Measurements from ENCODE around the gene ATP8A1. TPM values are rescaled to one million over a fixed set of nuclear protein-coding genes. Genes with fewer than 3 reads are reported as not detected.
A peak's percentile ranks its signal among the peaks of the same experiment; 100 is the strongest.

Gene ATP8A1
- total RNA-seq, 2 experiments from 2014 or later, result 37.2 to 38.5 TPM

GRCh38 chr4:42596918-42597317, 60.0 kb downstream of the ATP8A1 start:
- DNase-seq (no peak), ATAC-seq (no peak)
- Mint-ChIP-seq H3K27ac (no peak overlapping the region), H3K36me3 (ENCODE audit: low read depth) (peaks cover 2% of the 10 kb centered on the region), H3K4me1 (ENCODE audit: low read depth) (no peaks in the 10 kb centered on the region), H3K4me3 (no peak overlapping the region), H3K9me3 (ENCODE audit: insufficient read depth) (no peaks in the 10 kb centered on the region), H3K27me3 (ENCODE audit: low read depth) (no peaks in the 10 kb centered on the region)
- CTCF ChIA-PET, result no interaction called here
- POLR2A ChIA-PET, result no interaction called here

- no peak overlapping the region for H3K27ac Mint-ChIP-seq
- H3K9me3 Mint-ChIP-seq (ENCODE audit: insufficient read depth), result no peaks in the 10 kb centered on the region
- no peaks in the 10 kb centered on the region for H3K27me3 Mint-ChIP-seq (ENCODE audit: low read depth)
- ATAC-seq, result no peak
- ChIA-PET CTCF (no interaction called here), POLR2A (no interaction called here)
- H3K4me1 Mint-ChIP-seq (ENCODE audit: low read depth), result no peaks in the 10 kb centered on the region
- DNase-seq, result no peak
- no peak overlapping the region for H3K4me3 Mint-ChIP-seq
- peaks cover 5% of the 10 kb centered on the region for H3K36me3 Mint-ChIP-seq (ENCODE audit: low read depth)
These were observed 62.0 kb downstream of the ATP8A1 start for GRCh38 chr4:42594888-42595287.

GRCh38 chr4:42588909-42589308, 68.0 kb downstream of the ATP8A1 start:
- ChIA-PET POLR2A (no interaction called here), CTCF (interaction anchor here (1.0 to 1.6 kb wide), 3 partner anchors 17 to 68 kb away, joined by 3 to 6 read pairs (median 3); partner anchors contain the start of gene ATP8A1)
- H3K4me1 Mint-ChIP-seq (ENCODE audit: low read depth), result no peaks in the 10 kb centered on the region
- no peak overlapping the region for H3K27ac Mint-ChIP-seq
- H3K9me3 Mint-ChIP-seq (ENCODE audit: insufficient read depth), result no peaks in the 10 kb centered on the region
- no peaks in the 10 kb centered on the region for H3K27me3 Mint-ChIP-seq (ENCODE audit: low read depth)
- DNase-seq (no peak), ATAC-seq (no peak)
- H3K4me3 Mint-ChIP-seq, result no peak overlapping the region
- peaks cover 18% of the 10 kb centered on the region for H3K36me3 Mint-ChIP-seq (ENCODE audit: low read depth)

- no peaks in the 10 kb centered on the region for H3K9me3 Mint-ChIP-seq (ENCODE audit: insufficient read depth)
- peaks cover 21% of the 10 kb centered on the region for H3K36me3 Mint-ChIP-seq (ENCODE audit: low read depth)
- ChIA-PET POLR2A (no interaction called here), CTCF (no interaction called here)
- no peaks in the 10 kb centered on the region for H3K27me3 Mint-ChIP-seq (ENCODE audit: low read depth)
- H3K27ac Mint-ChIP-seq, result no peak overlapping the region
- no peak overlapping the region for H3K4me3 Mint-ChIP-seq
- DNase-seq, result no peak
- no peak for ATAC-seq
- no peaks in the 10 kb centered on the region for H3K4me1 Mint-ChIP-seq (ENCODE audit: low read depth)
These were observed 70.1 kb downstream of the ATP8A1 start for GRCh38 chr4:42586775-42587174.

- DNase-seq (no peak), ATAC-seq (no peak)
- H3K27me3 Mint-ChIP-seq (ENCODE audit: low read depth), result no peaks in the 10 kb centered on the region
- POLR2A ChIA-PET, result no interaction called here
- peaks cover 2% of the 10 kb centered on the region for H3K4me1 Mint-ChIP-seq (ENCODE audit: low read depth)
- peaks cover 40% of the 10 kb centered on the region for H3K36me3 Mint-ChIP-seq (ENCODE audit: low read depth)
- no peaks in the 10 kb centered on the region for H3K9me3 Mint-ChIP-seq (ENCODE audit: insufficient read depth)
- no peak overlapping the region for H3K27ac Mint-ChIP-seq
- CTCF ChIA-PET, result interaction anchor here (1.0 to 1.1 kb wide), 2 partner anchors 8 to 11 kb away, joined by 4 to 5 read pairs; no protein-coding TSS in a partner anchor
- H3K4me3 Mint-ChIP-seq, result no peak overlapping the region
These were observed 77.0 kb downstream of the ATP8A1 start for GRCh38 chr4:42579903-42580302.

GRCh38 chr4:42578187-42578586, 78.7 kb downstream of the ATP8A1 start:
- Mint-ChIP-seq H3K9me3 (ENCODE audit: insufficient read depth) (no peaks in the 10 kb centered on the region), H3K27ac (no peak overlapping the region), H3K4me3 (no peak overlapping the region), H3K4me1 (ENCODE audit: low read depth) (peaks cover 2% of the 10 kb centered on the region), H3K36me3 (ENCODE audit: low read depth) (peaks cover 37% of the 10 kb centered on the region), H3K27me3 (ENCODE audit: low read depth) (no peaks in the 10 kb centered on the region)
- no peak for ATAC-seq
- ChIA-PET CTCF (interaction anchor here (1.0 kb wide), 1 partner anchor 9 kb away, joined by 3 read pairs; no protein-coding TSS in a partner anchor), POLR2A (no interaction called here)
- DNase-seq, result no peak

- Mint-ChIP-seq H3K27me3 (ENCODE audit: low read depth) (no peaks in the 10 kb centered on the region), H3K4me1 (ENCODE audit: low read depth) (peaks cover 2% of the 10 kb centered on the region), H3K27ac (no peak overlapping the region), H3K9me3 (ENCODE audit: insufficient read depth) (no peaks in the 10 kb centered on the region), H3K36me3 (ENCODE audit: low read depth) (peaks cover 24% of the 10 kb centered on the region), H3K4me3 (no peak overlapping the region)
- ChIA-PET CTCF (no interaction called here), POLR2A (no interaction called here)
- ATAC-seq (no peak), DNase-seq (no peak)
These were observed 82.0 kb downstream of the ATP8A1 start for GRCh38 chr4:42574870-42575430.

- no peak overlapping the region for H3K4me3 Mint-ChIP-seq
These were observed 83.7 kb downstream of the ATP8A1 start for GRCh38 chr4:42573249-42573648.

GRCh38 chr4:42570221-42570620, 86.7 kb downstream of the ATP8A1 start:
- ATAC-seq (no peak), DNase-seq (no peak)
- Mint-ChIP-seq H3K27me3 (ENCODE audit: low read depth) (no peaks in the 10 kb centered on the region), H3K4me1 (ENCODE audit: low read depth) (no peaks in the 10 kb centered on the region), H3K36me3 (ENCODE audit: low read depth) (peaks cover 5% of the 10 kb centered on the region), H3K4me3 (no peak overlapping the region), H3K27ac (no peak overlapping the region), H3K9me3 (ENCODE audit: insufficient read depth) (no peaks in the 10 kb centered on the region)
- ChIA-PET POLR2A (no interaction called here), CTCF (interaction anchor here (0.8 kb wide), 1 partner anchor 179 kb away, joined by 3 read pairs; no protein-coding TSS in a partner anchor)

More at GRCh38 chr4:42573249-42573648, 83.7 kb downstream of the ATP8A1 start:
- ChIA-PET CTCF (interaction anchor here (1.1 kb wide), 1 partner anchor 245 kb away, joined by 3 read pairs; no protein-coding TSS in a partner anchor), POLR2A (no interaction called here)
- H3K27me3 Mint-ChIP-seq (ENCODE audit: low read depth), result no peaks in the 10 kb centered on the region
- no peaks in the 10 kb centered on the region for H3K9me3 Mint-ChIP-seq (ENCODE audit: insufficient read depth)
- H3K27ac Mint-ChIP-seq, result no peak overlapping the region
- DNase-seq, result no peak
- H3K4me1 Mint-ChIP-seq (ENCODE audit: low read depth), result no peaks in the 10 kb centered on the region
- no peak for ATAC-seq
- H3K36me3 Mint-ChIP-seq (ENCODE audit: low read depth), result peaks cover 17% of the 10 kb centered on the region

- ATAC-seq (peak; percentile 85), DNase-seq (peak; percentile 80)
- Mint-ChIP-seq H3K27ac (no peak overlapping the region), H3K4me1 (ENCODE audit: low read depth) (no peaks in the 10 kb centered on the region), H3K4me3 (no peak overlapping the region), H3K27me3 (ENCODE audit: low read depth) (no peaks in the 10 kb centered on the region), H3K9me3 (ENCODE audit: insufficient read depth) (no peaks in the 10 kb centered on the region), H3K36me3 (ENCODE audit: low read depth) (peaks cover 4% of the 10 kb centered on the region)
- POLR2A ChIA-PET, result interaction anchor here (1.5 kb wide), 1 partner anchor 88 kb away, joined by 12 read pairs; the partner anchor contains the start of gene ATP8A1
- CTCF ChIA-PET, result interaction anchor here (0.7 to 4.1 kb wide), 35 partner anchors 8 to 303 kb away, joined by 3 to 49 read pairs (median 4); partner anchors contain the start of gene ATP8A1
These were observed 88.2 kb downstream of the ATP8A1 start for GRCh38 chr4:42568610-42569207.

GRCh38 chr4:42566835-42567234, 90.1 kb downstream of the ATP8A1 start:
- no peaks in the 10 kb centered on the region for H3K27me3 Mint-ChIP-seq (ENCODE audit: low read depth)
- ATAC-seq (no peak), DNase-seq (no peak)
- peaks cover 10% of the 10 kb centered on the region for H3K36me3 Mint-ChIP-seq (ENCODE audit: low read depth)
- ChIA-PET CTCF (interaction anchor here (1.0 to 4.1 kb wide), 6 partner anchors 47 to 251 kb away, joined by 3 to 32 read pairs (median 4); partner anchors contain the start of gene ATP8A1), POLR2A (interaction anchor here (0.6 kb wide), 1 partner anchor 65 kb away, joined by 3 read pairs; no protein-coding TSS in a partner anchor)
- no peak overlapping the region for H3K27ac Mint-ChIP-seq
- no peaks in the 10 kb centered on the region for H3K9me3 Mint-ChIP-seq (ENCODE audit: insufficient read depth)
- no peak overlapping the region for H3K4me3 Mint-ChIP-seq
- no peaks in the 10 kb centered on the region for H3K4me1 Mint-ChIP-seq (ENCODE audit: low read depth)

- Mint-ChIP-seq H3K36me3 (ENCODE audit: low read depth) (peaks cover 10% of the 10 kb centered on the region), H3K4me1 (ENCODE audit: low read depth) (no peaks in the 10 kb centered on the region), H3K9me3 (ENCODE audit: insufficient read depth) (no peaks in the 10 kb centered on the region), H3K4me3 (no peak overlapping the region), H3K27me3 (ENCODE audit: low read depth) (no peaks in the 10 kb centered on the region), H3K27ac (no peak overlapping the region)
- CTCF ChIA-PET, result no interaction called here
- DNase-seq (no peak), ATAC-seq (no peak)
- POLR2A ChIA-PET, result no interaction called here
These were observed 94.9 kb downstream of the ATP8A1 start for GRCh38 chr4:42562016-42562415.

Measured in activated CD8-positive, alpha-beta T cell treated with anti-CD3 and anti-CD28 coated beads, Interleukin-2, amount 10 ng/mL, durations not matched to agents 7 days and 5 days (primary cell).